NCI-H82 treated with DMSO at 0.1 percent for 48 hours (cell line): ENCODE measurements around the gene PRDM11.

Experiments used
- DNase-seq: peaks from one replicate; lab custom pipeline; 2025; ENCODE audit not compliant: unreplicated experiment; lab: John Stamatoyannopoulos, UW

Gene PRDM11

GRCh38 chr11:45209000-45209879 is 62.8 kb downstream of the PRDM11 start:
- DNase-seq = no peak

GRCh38 chr11:45209891-45210699 is 63.7 kb downstream of the PRDM11 start:
- no peak for DNase-seq

GRCh38 chr11:45210846-45211245 is 64.4 kb downstream of the PRDM11 start:
- no peak for DNase-seq

GRCh38 chr11:45211732-45212131 is 65.3 kb downstream of the PRDM11 start:
- no peak for DNase-seq

GRCh38 chr11:45212566-45213315 is 66.3 kb downstream of the PRDM11 start:
- no peak for DNase-seq

- no peak for DNase-seq
Measured at GRCh38 chr11:45213316-45213665, 66.9 kb downstream of the PRDM11 start.

GRCh38 chr11:45213717-45214116 is 67.3 kb downstream of the PRDM11 start:
- no peak for DNase-seq

GRCh38 chr11:45215098-45215865 is 68.8 kb downstream of the PRDM11 start:
- DNase-seq = no peak

GRCh38 chr11:45216031-45216430 is 69.6 kb downstream of the PRDM11 start:
- DNase-seq = no peak

- DNase-seq = no peak
Measured at GRCh38 chr11:45216901-45217300, 70.5 kb downstream of the PRDM11 start.

GRCh38 chr11:45217991-45218390 is 71.6 kb downstream of the PRDM11 start:
- no peak for DNase-seq

- DNase-seq = no peak
Measured at GRCh38 chr11:45218705-45219104, 72.3 kb downstream of the PRDM11 start.

GRCh38 chr11:45219411-45219810 is 73.0 kb downstream of the PRDM11 start:
- no peak for DNase-seq

GRCh38 chr11:45223496-45223895 is 77.1 kb downstream of the PRDM11 start:
- no peak for DNase-seq

GRCh38 chr11:45224766-45225165 is 78.3 kb downstream of the PRDM11 start:
- no peak for DNase-seq

- DNase-seq = no peak
Measured at GRCh38 chr11:45225277-45225676, 78.8 kb downstream of the PRDM11 start.

GRCh38 chr11:45225961-45226871 is 79.8 kb downstream of the PRDM11 start:
- no peak for DNase-seq

GRCh38 chr11:45226901-45227300 is 80.5 kb downstream of the PRDM11 start:
- DNase-seq = no peak

- DNase-seq = no peak
Measured at GRCh38 chr11:45227836-45228235, 81.4 kb downstream of the PRDM11 start.
